Activated naive CD8-positive, alpha-beta T cell treated with anti-CD3 and anti-CD28 coated beads, Interleukin-2, amount 50 U/mL, for 24 hours (primary cell): Measurements from ENCODE around the gene NTSR2.

Experiments used
- ATAC-seq: fragments of 150-1000 bp; cut with Tn5 transposase; one replicate; pipeline ENCODE4 v1.10.0; 2021
- DNase-seq: peaks from one replicate; pipeline ENCODE4 v3.0.0; 2021
- H3K27ac Mint-ChIP-seq: one replicate; pipeline ENCODE4 v1.8.0; 2021; ENCODE audit warnings: mild to moderate bottlenecking, mixed read lengths
- H3K27me3 Mint-ChIP-seq: one replicate; pipeline ENCODE4 v1.8.0; 2021; ENCODE audit warnings: mixed read lengths
- H3K36me3 Mint-ChIP-seq: one replicate; pipeline ENCODE4 v1.8.0; 2021; ENCODE audit warnings: low read depth, mixed read lengths
- H3K4me1 Mint-ChIP-seq: one replicate; pipeline ENCODE4 v1.8.0; 2021; ENCODE audit warnings: mixed read lengths
- H3K4me3 Mint-ChIP-seq: one replicate; pipeline ENCODE4 v1.8.0; 2021; ENCODE audit warnings: mild to moderate bottlenecking, moderate library complexity, mixed read lengths
- H3K9me3 Mint-ChIP-seq: one replicate; pipeline ENCODE4 v1.8.0; 2021; ENCODE audit warnings: mixed read lengths

The NTSR2 gene, protein sequence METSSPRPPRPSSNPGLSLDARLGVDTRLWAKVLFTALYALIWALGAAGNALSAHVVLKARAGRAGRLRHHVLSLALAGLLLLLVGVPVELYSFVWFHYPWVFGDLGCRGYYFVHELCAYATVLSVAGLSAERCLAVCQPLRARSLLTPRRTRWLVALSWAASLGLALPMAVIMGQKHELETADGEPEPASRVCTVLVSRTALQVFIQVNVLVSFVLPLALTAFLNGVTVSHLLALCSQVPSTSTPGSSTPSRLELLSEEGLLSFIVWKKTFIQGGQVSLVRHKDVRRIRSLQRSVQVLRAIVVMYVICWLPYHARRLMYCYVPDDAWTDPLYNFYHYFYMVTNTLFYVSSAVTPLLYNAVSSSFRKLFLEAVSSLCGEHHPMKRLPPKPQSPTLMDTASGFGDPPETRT

DNA sequence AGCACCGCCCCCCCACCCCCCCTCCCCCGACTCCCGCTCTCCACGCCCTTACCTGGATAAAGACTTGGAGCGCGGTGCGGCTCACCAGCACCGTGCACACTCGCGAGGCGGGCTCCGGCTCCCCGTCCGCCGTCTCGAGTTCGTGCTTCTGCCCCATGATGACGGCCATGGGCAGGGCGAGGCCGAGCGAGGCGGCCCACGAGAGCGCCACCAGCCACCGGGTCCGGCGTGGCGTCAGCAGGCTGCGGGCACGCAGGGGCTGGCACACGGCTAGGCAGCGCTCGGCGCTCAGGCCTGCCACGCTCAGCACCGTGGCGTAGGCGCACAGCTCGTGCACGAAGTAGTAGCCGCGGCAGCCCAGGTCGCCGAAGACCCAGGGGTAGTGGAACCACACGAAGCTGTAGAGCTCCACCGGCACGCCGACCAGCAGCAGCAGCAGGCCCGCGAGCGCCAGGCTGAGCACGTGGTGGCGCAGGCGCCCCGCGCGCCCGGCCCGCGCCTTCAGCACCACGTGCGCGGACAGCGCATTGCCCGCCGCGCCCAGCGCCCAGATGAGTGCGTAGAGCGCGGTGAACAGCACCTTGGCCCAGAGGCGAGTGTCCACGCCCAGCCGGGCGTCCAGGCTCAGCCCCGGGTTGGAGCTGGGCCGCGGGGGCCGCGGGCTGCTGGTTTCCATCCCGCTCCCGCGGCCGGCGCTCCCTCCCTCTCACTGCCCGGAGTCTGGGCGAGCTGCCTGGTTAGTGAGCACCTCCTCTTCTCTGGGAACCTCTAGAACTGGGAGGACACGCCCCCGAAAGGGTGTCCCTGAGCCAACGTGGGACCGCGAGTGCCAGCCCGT, at the start of gene NTSR2:
Gene NTSR2, minus strand, starts transcription at position 742 of the 838 bp plus-strand sequence. Its CDS starts 66 bp downstream, at position 676.
- Mint-ChIP-seq H3K9me3 (peaks cover 8% of the 10 kb centered on the region), H3K27me3 (peaks cover 43% of the 10 kb centered on the region), H3K36me3 (no peaks in the 10 kb centered on the region), H3K27ac (no peak within 1 kb of the TSS), H3K4me3 (no peak within 1 kb of the TSS), H3K4me1 (peaks cover 4% of the 10 kb centered on the region)
- DNase-seq (peak; percentile 27), ATAC-seq (peak; percentile 72)

DNA sequence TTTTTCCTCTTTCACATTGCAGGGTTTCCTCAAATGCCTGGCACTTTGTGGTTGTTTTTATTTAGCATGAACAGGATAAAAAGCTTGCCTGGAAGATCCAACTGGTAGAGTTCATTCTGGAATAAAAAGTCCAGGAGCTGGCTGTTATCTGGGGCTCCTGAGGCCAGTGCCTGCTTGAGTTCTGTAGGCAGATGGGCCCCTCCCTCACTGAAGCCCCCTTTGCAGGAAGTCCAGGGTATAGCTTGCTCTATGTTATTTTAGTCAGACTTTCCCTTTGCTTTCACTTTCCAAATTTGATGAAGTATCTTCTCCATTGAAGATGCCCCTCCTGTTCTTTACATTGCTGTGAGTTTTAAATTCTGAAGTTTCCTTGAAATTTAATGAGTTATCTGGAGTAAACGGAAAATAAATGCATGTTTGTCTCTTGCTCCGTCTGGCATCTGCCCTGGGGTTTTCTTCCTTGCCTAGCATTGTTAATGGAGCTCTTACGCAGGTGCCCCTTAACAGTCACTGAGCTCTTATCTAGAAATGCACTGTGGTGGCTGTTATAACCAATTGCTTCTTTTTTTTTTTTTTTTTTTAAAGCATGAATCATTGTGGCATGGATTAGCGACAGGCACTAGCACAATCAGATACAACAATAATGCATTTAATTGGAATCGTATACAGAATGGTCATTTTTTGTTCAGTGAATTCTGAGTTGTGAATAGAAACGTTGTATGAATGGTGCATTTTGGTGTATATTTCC, 49.4 kb upstream of the NTSR2 start:
- ATAC-seq (peak; percentile 61), DNase-seq (no peak)
- Mint-ChIP-seq H3K4me3 (peak overlapping the region; percentile 65), H3K36me3 (no peaks in the 10 kb centered on the region), H3K27ac (no peak overlapping the region), H3K27me3 (peaks cover 11% of the 10 kb centered on the region), H3K9me3 (no peaks in the 10 kb centered on the region), H3K4me1 (peaks cover 16% of the 10 kb centered on the region)

DNA sequence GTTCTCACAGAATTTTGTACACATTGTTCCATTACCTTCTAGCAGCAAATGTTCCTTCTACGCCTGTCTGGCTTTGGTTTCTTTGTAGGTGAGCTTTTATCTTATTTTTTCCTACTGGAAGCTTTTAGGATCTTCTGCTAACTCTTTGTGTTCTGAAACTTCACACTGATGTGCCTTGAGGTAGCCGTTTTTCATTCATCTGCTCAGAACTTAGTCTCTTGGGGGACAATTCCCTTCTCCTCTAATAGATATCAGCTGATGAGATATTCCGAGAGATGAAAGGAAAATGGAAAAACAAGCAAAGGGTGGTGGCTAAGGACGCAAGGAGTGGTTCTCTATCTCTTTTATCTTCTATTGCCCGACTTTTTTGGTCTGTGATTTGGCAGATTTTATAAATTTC, 48.6 kb upstream of the NTSR2 start:
- H3K4me1 Mint-ChIP-seq: peaks cover 16% of the 10 kb centered on the region
- ATAC-seq (no peak), DNase-seq (no peak)
- no peaks in the 10 kb centered on the region for H3K9me3 Mint-ChIP-seq
- no peak overlapping the region for H3K4me3 Mint-ChIP-seq
- no peaks in the 10 kb centered on the region for H3K36me3 Mint-ChIP-seq
- H3K27me3 Mint-ChIP-seq: peaks cover 7% of the 10 kb centered on the region
- no peak overlapping the region for H3K27ac Mint-ChIP-seq

DNA sequence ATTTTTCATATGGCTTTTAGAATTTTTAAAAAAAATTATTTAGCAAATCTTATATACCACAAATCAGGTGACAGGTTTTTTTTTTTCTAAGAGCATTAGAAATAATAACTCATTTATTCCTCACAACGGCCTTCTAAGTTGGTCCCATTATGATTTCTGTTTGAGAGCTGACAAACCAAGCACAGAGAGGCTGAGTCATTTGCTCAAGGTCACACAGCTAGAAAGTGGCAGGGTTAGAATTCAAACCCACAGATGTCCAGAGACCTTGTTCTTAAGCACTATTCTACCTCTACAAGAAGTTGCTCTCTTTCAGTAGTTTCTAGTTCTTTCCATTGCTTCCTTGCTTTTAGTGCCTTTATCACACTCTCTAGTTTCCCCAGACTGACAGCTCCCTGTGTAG, 47.6 kb upstream of the NTSR2 start:
- H3K4me1 Mint-ChIP-seq: peaks cover 16% of the 10 kb centered on the region
- H3K36me3 Mint-ChIP-seq: no peaks in the 10 kb centered on the region
- no peaks in the 10 kb centered on the region for H3K9me3 Mint-ChIP-seq
- peaks cover 7% of the 10 kb centered on the region for H3K27me3 Mint-ChIP-seq
- ATAC-seq (no peak), DNase-seq (no peak)
- no peak overlapping the region for H3K27ac Mint-ChIP-seq
- H3K4me3 Mint-ChIP-seq: no peak overlapping the region

DNA sequence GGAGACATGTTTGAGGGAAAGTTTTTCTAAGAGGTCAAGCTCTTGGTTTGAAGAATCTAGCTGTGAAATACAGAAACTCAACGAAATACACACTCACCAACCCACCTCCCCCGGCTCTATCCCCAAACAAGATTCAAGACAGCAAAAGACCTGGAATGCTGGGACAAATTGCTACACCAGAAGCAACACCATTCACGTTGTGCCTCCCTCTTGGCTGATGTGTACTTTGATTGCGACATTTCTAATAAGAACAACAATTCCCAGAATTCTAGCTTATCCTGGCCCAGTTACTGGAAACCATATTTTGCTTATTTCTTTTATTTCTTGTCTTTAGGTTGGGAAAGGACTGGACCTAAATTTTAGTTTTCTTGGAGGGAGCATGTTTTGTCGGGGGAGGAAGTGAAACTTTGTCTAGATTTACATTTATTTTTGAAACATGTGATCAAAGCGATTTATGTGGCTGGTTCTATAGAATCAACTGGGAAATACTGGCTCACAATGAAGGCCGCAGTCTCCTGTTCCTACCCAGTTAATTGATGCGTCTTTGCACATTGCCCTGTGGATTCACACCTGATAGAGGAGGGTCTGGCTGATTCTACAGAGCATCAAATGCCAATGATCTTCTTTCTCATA, 46.8 kb upstream of the NTSR2 start:
- Mint-ChIP-seq H3K27me3 (peaks cover 7% of the 10 kb centered on the region), H3K36me3 (no peaks in the 10 kb centered on the region), H3K4me3 (no peak overlapping the region), H3K9me3 (no peaks in the 10 kb centered on the region), H3K4me1 (peaks cover 16% of the 10 kb centered on the region), H3K27ac (no peak overlapping the region)
- ATAC-seq (no peak), DNase-seq (no peak)

DNA sequence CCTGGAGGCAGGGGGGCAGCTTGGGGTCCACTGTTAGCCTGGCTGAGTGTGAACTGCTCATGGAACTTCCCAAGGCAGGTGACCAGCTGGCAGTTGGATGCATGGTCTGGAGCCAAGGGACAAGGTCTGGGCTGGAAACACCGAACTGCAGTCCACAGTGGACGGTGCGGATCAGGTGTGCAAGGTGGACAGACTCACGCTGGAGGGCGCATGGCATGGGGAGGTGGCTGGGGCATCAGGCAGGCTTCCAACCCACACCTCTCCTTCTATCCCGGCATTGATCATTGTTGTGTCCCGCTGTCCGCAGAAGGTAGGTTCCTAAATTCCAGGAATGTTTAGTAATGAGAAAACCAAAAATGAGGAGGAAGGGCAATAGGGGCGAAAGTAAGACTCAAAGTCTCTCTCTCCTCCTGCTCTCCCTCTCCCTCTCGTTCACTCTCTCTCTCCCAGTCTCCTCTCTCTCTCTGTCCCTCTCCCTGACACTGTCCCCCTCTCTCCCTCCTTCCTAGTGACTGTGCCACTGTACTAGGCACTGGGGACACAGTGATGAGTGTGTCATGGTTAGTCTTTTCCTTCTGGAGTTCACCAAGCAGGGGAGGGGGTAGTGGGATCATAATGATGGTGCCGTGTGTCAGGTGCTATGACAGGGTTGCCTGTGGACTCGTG, 46.1 kb upstream of the NTSR2 start:
- DNase-seq: no peak
- ATAC-seq: no peak
- no peaks in the 10 kb centered on the region for H3K9me3 Mint-ChIP-seq
- H3K4me3 Mint-ChIP-seq: no peak overlapping the region
- H3K27me3 Mint-ChIP-seq: peaks cover 7% of the 10 kb centered on the region
- H3K4me1 Mint-ChIP-seq: peaks cover 16% of the 10 kb centered on the region
- no peaks in the 10 kb centered on the region for H3K36me3 Mint-ChIP-seq
- no peak overlapping the region for H3K27ac Mint-ChIP-seq

DNA sequence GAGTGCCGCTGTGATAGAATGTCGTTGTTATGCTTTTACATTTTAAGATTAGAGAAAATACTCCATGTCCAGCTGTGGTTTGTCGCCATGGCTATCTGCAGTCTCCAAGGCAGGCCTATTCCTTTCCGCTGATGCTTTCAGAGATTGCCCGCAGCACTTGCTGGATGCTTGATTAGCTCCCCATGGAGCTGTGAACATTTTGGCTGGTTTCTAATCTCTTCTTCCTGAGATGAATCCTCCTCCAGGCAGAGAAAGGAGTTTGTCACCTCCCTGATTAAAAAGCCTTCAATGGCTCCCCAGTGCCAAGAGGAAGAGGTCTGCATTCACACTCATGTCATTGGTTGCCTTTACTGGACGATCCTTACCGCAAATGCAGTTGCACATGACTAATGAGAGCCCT, 43.8 kb upstream of the NTSR2 start:
- ATAC-seq (no peak), DNase-seq (no peak)
- no peak overlapping the region for H3K27ac Mint-ChIP-seq
- H3K9me3 Mint-ChIP-seq: no peaks in the 10 kb centered on the region
- peaks cover 7% of the 10 kb centered on the region for H3K27me3 Mint-ChIP-seq
- no peaks in the 10 kb centered on the region for H3K36me3 Mint-ChIP-seq
- H3K4me3 Mint-ChIP-seq: no peak overlapping the region
- H3K4me1 Mint-ChIP-seq: peaks cover 8% of the 10 kb centered on the region

DNA sequence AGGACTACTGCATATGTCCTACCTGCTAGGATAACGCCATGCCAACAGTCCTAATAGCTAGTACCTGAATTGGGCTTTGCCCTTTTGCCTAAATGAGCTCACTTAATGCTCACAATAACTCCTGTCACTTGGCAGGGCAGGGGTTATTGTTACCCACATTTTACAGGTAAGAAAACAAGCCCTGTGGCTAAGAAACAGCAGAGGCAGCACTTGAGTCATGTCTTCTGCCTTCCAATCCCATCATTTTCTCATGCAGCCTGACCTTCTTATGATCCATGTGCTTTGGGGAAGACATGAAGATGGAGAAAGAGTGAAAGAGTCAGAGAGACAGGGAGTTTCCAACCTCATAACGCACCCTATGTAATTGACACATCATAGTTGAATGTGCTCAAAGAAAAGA, 42.9 kb upstream of the NTSR2 start:
- Mint-ChIP-seq H3K4me1 (peaks cover 8% of the 10 kb centered on the region), H3K27me3 (peaks cover 6% of the 10 kb centered on the region), H3K36me3 (no peaks in the 10 kb centered on the region), H3K9me3 (no peaks in the 10 kb centered on the region), H3K27ac (no peak overlapping the region), H3K4me3 (no peak overlapping the region)
- no peak for DNase-seq
- no peak for ATAC-seq

DNA sequence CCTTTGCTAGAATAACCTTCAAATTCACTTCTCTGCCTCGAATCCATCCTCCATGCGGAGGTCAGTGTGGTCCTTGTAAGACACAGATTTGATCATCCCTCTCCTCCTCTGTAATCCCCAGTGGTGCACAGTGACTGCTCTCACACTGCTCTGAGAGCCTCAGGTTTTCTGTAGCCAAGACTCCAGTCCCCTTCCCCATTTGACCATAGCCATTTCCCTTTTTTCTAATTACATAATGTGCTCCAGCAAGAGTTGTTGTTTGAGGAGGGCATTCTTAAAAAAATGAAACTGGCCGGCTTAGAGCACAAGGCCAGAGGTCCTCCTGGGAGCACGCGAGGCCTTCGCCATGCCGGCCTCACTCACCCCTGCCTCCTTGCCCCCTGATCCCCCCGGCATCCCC, 41.8 kb upstream of the NTSR2 start:
- peaks cover 1% of the 10 kb centered on the region for H3K27me3 Mint-ChIP-seq
- no peak overlapping the region for H3K4me3 Mint-ChIP-seq
- H3K9me3 Mint-ChIP-seq: no peaks in the 10 kb centered on the region
- ATAC-seq (no peak), DNase-seq (no peak)
- no peak overlapping the region for H3K27ac Mint-ChIP-seq
- H3K4me1 Mint-ChIP-seq: peaks cover 3% of the 10 kb centered on the region
- H3K36me3 Mint-ChIP-seq: no peaks in the 10 kb centered on the region

DNA sequence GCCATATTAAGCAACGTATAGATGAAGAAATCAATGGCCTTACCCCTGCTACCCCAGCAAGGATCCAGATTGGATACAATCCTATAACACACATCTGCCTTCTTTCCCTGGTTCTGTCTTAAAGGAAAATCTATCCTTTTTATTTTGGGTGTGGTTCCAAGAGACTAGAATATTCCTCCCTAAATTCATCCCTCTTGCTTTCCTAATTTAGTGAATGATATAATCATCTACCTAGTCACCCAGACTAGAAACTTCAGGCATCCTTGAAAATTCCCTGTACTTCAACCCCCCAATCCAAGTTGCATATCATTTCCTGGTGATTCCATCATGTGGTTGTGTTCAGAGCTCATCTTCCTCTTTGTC, 41.3 kb upstream of the NTSR2 start:
- DNase-seq (no peak), ATAC-seq (no peak)
- Mint-ChIP-seq H3K9me3 (no peaks in the 10 kb centered on the region), H3K4me3 (no peak overlapping the region), H3K27ac (no peak overlapping the region), H3K4me1 (peaks cover 2% of the 10 kb centered on the region), H3K27me3 (no peaks in the 10 kb centered on the region), H3K36me3 (no peaks in the 10 kb centered on the region)

DNA sequence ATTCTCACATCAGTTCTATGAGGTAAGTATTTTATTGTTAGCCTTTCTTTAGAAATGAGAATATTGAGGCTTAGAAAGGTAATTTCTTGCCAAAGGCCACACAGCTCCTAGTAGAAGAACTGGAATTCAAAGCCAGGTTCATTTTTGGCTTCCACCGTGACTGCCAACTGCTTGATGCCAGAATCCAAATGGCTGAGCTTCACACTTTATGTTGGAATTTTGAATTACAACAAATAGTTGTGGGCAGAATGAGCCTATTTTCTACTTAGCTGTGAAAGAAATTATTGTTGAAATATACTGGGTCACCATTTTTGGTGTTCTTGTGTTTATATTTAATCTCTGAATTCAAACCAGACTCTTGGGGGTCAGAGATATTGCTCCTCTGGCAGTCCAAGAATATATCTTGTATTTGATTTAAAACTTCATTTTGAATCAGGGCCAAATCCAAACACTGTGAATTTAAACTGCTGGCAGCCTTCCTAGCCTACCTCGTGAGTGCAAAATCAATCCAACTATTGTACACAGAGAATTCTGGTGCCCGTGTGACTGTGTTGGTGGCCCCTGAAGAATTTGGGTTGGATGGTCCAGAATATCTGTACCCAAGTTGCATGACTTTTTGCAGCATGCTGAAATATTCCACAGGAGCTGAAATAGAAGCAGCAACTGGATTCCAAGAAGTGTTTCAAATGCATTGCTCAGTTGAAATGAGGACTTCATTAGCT, 40.8 kb upstream of the NTSR2 start:
- peaks cover 2% of the 10 kb centered on the region for H3K4me1 Mint-ChIP-seq
- no peak overlapping the region for H3K4me3 Mint-ChIP-seq
- no peaks in the 10 kb centered on the region for H3K9me3 Mint-ChIP-seq

DNA sequence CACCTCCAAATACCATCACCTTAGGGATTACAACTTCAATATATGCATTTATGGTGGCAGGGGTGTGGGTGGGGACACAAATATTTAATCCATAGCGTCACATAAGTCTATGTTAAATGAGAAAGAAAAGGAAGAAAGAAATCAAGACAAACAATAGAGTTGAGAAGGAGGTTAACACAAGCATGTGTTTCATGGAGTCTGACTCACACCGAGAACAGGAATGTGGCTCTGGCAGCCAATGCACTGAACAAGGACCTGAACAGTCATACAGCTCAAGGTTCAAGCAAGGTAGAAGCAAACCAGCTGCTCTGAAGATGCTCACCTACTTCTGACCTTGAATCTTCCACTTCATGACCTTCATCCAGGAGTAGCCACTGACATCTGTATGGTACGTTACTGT, 40.2 kb upstream of the NTSR2 start:
- H3K4me3 Mint-ChIP-seq: no peak overlapping the region
- no peak overlapping the region for H3K27ac Mint-ChIP-seq
- DNase-seq (no peak), ATAC-seq (no peak)
- no peaks in the 10 kb centered on the region for H3K27me3 Mint-ChIP-seq
- no peaks in the 10 kb centered on the region for H3K9me3 Mint-ChIP-seq
- no peaks in the 10 kb centered on the region for H3K36me3 Mint-ChIP-seq
- peaks cover 6% of the 10 kb centered on the region for H3K4me1 Mint-ChIP-seq

More for the DNA sequence above, 40.8 kb upstream of the NTSR2 start:
- Mint-ChIP-seq H3K27me3 (no peaks in the 10 kb centered on the region), H3K27ac (no peak overlapping the region), H3K36me3 (no peaks in the 10 kb centered on the region)
- ATAC-seq: no peak
- DNase-seq: no peak

DNA sequence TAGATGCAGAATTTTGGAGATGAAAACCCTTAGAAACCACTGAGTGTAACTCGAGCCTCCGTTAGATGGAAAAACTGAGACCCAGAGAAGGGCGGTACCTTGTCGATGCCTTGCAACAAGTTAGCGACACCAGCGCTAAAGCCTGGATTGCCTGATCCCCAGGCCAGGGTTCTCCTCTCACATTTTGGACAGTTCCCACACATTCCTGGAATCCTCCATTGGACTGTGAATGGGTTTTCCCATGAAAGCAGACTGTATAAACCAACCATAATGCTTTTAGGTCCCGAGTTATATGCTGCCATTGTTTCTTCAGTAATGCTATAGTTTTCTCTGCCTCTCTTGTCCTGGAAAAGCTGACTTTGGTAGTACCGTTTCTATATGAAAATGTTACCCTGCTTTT, 39.3 kb upstream of the NTSR2 start:
- H3K4me1 Mint-ChIP-seq: peaks cover 4% of the 10 kb centered on the region
- H3K4me3 Mint-ChIP-seq: no peak overlapping the region
- no peaks in the 10 kb centered on the region for H3K27me3 Mint-ChIP-seq
- ATAC-seq: no peak
- H3K9me3 Mint-ChIP-seq: no peaks in the 10 kb centered on the region
- no peak overlapping the region for H3K27ac Mint-ChIP-seq
- DNase-seq: no peak
- H3K36me3 Mint-ChIP-seq: no peaks in the 10 kb centered on the region
